ENCODE results near the gene UBE2J2.

DNA sequence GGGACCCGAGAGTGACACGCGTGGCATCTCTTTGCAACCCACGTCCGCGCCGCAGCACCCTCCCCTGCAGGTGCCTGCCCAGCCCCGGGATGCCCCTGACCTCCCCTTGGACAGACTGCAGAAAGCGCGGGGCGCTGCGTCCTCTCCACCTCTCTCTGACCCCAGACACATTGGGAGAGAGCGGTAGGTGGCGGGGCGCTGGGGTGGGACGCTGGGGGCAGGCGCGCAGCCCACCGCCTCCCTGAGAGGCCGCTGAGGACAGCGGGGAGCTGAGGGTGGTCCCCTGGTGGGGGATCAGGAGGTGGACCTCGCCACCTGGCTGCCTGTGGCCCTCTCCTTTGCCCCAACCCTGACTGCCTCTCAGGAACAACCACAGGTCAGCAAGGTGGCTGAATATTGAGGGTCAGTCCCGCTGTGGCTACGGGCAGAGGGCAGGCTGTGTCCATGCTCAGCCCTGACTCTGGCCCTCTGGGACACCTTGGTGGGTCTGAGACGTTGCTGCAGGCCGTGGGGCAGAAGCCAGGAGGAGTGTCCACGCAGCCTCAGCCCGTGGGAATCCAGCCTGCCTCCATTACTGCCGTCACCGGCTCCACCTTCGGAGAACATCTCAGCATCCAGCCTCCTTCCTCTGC lies 761 bp upstream of the UBE2J2 start:
- TF ChIP-seq, protein P1, sequence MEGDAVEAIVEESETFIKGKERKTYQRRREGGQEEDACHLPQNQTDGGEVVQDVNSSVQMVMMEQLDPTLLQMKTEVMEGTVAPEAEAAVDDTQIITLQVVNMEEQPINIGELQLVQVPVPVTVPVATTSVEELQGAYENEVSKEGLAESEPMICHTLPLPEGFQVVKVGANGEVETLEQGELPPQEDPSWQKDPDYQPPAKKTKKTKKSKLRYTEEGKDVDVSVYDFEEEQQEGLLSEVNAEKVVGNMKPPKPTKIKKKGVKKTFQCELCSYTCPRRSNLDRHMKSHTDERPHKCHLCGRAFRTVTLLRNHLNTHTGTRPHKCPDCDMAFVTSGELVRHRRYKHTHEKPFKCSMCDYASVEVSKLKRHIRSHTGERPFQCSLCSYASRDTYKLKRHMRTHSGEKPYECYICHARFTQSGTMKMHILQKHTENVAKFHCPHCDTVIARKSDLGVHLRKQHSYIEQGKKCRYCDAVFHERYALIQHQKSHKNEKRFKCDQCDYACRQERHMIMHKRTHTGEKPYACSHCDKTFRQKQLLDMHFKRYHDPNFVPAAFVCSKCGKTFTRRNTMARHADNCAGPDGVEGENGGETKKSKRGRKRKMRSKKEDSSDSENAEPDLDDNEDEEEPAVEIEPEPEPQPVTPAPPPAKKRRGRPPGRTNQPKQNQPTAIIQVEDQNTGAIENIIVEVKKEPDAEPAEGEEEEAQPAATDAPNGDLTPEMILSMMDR (IDR thresholded peaks at IDR 0.05), result no peak
- TF ChIP-seq POLR2AphosphoS5 (IDR thresholded peaks at IDR 0.05), result no peak
